Sigmoid colon (tissue), 4 donors: ENCODE results near the gene TFEC.
"Not testable (repeated sequence)": the region's sequence is repeated elsewhere in the genome, so short reads cannot be mapped to it uniquely, and the experiment has no call there.

Experiments
- CTCF ChIP-seq, 4 experiments: fragments of 450-650 bp in 3 of 4; fragments of 200-600 bp in 1 of 4; IDR thresholded peaks; one replicate each; pipeline ENCODE4 v1.5.1; 2016 to 2019; ENCODE audit warnings: antibody characterized with exemption in 4 of 4, mild to moderate bottlenecking in 3 of 4, moderate library complexity in 2 of 4
- EP300 ChIP-seq, 4 donors: sonication (generic); formaldehyde crosslinking; IDR thresholded peaks; one replicate each; pipeline ENCODE4 v1.6.1; 2017; ENCODE audit warnings: antibody characterized with exemption in 4 of 4
- POLR2A ChIP-seq, 2 donors: fragments of 450-650 bp; IDR thresholded peaks; one replicate each; pipeline ENCODE4 v1.6.1; 2016; ENCODE audit warnings: antibody characterized with exemption in 2 of 2, mild to moderate bottlenecking in 2 of 2, moderate library complexity in 2 of 2
- POLR2AphosphoS5 ChIP-seq, 4 donors: sonication (generic); formaldehyde crosslinking; IDR thresholded peaks; one replicate each; pipeline ENCODE4 v1.6.1; 2017; ENCODE audit warnings: antibody characterized with exemption in 4 of 4

DNA sequence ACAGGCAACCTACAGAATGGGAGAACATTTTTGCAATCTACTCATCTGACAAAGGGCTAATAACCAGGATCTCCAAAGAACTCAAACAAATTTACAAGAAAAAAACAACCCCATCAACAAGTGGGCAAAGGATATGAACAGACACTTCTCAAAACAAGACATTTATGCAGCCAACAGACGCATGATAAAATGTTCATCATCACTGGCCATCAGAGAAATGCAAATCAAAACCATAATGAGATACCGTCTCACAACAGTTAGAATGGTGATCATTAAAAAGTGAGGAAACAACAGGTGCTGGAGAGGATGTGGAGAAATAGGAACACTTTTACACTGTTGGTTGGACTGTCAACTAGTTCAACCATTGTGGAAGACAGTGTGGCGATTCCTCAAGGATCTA is 100.8 kb downstream of the TFEC start:
- TF ChIP-seq POLR2A, EP300, CTCF, POLR2AphosphoS5 (IDR thresholded peaks at IDR 0.05): not testable (repeated sequence)
